ENCODE data around the gene VCY.
"Not testable (repeated sequence)": the region's sequence is repeated elsewhere in the genome, so short reads cannot be mapped to it uniquely, and the experiment has no call there.

Gene VCY

DNA sequence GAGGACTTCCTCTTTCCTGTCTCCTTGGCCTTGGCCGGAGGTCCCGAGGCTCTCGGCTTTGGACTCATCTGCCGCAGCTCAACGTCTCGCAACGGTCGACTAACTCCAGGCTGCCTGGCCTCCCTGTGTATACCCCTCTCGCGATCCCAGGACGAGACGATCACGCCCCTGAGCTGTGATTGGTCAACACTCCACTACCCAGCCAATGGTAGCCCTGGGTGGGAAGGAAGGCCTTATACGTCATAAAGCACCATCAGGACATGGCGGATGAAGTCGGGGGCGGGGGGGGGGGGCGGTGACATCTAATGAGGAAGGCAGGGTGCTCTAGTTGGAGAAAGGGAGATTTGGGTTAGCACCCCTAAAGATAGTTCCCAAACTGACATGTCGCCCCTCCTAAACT lies at the start of gene VCY:
VCY (minus strand) TSS at position 101 of the 400 bp plus-strand sequence; CDS start at position 68, 33 bp downstream.
- DNase-seq = not testable (repeated sequence)

DNA sequence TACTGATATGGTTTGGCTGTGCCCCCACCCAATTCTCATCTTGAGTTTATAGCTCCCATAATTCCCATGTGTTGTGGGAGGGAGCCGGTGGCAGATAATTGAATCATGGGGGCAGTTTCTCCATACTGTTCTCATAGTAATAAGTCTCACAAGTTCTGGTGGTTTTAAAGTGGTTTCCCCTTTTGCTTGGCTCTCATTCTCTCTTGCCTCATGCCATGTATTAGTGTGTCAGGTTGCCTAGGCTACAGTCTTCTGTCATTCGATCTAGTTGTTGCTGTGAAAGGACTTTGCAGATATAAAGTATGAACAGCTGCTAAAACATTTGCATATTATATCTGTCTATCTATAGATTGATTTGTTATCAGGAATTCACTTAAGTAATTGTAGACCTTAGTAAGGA lies 44.1 kb upstream of the VCY start:
- not testable (repeated sequence) for DNase-seq

DNA sequence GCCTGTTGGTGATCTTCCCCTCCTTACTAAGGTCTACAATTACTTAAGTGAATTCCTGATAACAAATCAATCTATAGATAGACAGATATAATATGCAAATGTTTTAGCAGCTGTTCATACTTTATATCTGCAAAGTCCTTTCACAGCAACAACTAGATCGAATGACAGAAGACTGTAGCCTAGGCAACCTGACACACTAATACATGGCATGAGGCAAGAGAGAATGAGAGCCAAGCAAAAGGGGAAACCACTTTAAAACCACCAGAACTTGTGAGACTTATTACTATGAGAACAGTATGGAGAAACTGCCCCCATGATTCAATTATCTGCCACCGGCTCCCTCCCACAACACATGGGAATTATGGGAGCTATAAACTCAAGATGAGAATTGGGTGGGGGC lies 25.6 kb upstream of the VCY start:
- not testable (repeated sequence) for DNase-seq

DNA sequence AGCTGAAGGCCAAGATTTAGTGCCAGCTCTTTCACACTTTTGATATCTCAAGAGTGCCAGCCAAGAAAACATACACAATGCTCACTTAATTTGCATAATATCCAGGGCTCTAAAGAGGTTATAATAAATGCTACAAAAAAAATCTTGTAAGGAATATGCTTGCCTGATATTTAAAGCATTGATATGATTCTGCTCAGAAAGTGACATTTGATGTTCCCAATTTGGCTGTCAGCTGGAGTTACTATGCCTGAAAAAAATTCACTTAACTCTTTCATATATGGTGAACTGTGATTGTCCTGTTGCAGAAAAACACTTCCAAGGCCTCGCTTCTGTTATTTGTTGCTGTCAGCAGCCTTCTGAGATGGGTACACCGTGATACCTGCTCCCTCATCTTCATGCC lies 43.9 kb downstream of the VCY start:
- not testable (repeated sequence) for DNase-seq

Measured in NCI-H187 treated with DMSO at 0.1 percent for 48 hours (cell line).